Transverse colon (tissue), 4 donors: Measurements from ENCODE around the gene UCN3. TPM values are rescaled to one million over a fixed set of nuclear protein-coding genes. Genes with fewer than 3 reads are reported as not detected.

Experiments
- DNase-seq: peaks from one replicate; pipeline ENCODE4 v3.0.0-alpha.2; 2019
- H3K27ac ChIP-seq, 4 donors: fragments of 200-600 bp; sonication (generic); 2 replicates each; pipeline ENCODE4 v1.5.1; 2016 to 2018; ENCODE audit warnings: inconsistent platforms in 4 of 4
- H3K27me3 ChIP-seq: fragments of 200-600 bp; sonication (generic); 2 replicates; pipeline ENCODE4 v1.5.1; 2017; ENCODE audit warnings: inconsistent platforms
- H3K36me3 ChIP-seq, 4 donors: fragments of 200-600 bp; sonication (generic); 2 replicates each; pipeline ENCODE4 v1.5.1; 2017 to 2019; ENCODE audit warnings: inconsistent platforms in 4 of 4
- H3K4me1 ChIP-seq, 4 donors: fragments of 200-600 bp; sonication (generic); 2 replicates each; pipeline ENCODE4 v1.5.1; 2017 to 2020; ENCODE audit warnings: inconsistent platforms in 4 of 4
- H3K4me3 ChIP-seq, 4 donors: fragments of 200-600 bp; sonication (generic); 1 replicate in 1 of 4; 2 replicates in 3 of 4; pipeline versions ENCODE4 v1.5.1 to v1.6.1; 2017 to 2019; ENCODE audit warnings: inconsistent platforms in 4 of 4
- H3K9me3 ChIP-seq, 2 donors: fragments of 200-600 bp; sonication (generic); 2 replicates each; pipeline ENCODE4 v1.5.1; 2017 to 2019; ENCODE audit warnings: inconsistent platforms in 2 of 2
- EP300 ChIP-seq: sonication (generic); formaldehyde crosslinking; IDR thresholded peaks from one replicate; pipeline ENCODE4 v1.6.1; 2017; ENCODE audit warnings: antibody characterized with exemption, low read depth
- POLR2A ChIP-seq: fragments of 450-650 bp; IDR thresholded peaks from one replicate; pipeline ENCODE4 v1.6.1; 2016; ENCODE audit warnings: antibody characterized with exemption, mild to moderate bottlenecking, moderate library complexity
- POLR2AphosphoS5 ChIP-seq, 3 donors: sonication (generic); formaldehyde crosslinking; IDR thresholded peaks; one replicate each; pipeline ENCODE4 v1.6.1; 2016; ENCODE audit warnings: antibody characterized with exemption in 3 of 3
- WGBS, 2 donors: methylation state at CpG; one replicate each; pipeline ENCODE4 v1.1.5; 2018; ENCODE audit warnings: low coverage in 1 of 2; 5-methylcytosine and 5-hydroxymethylcytosine counted together
- in situ Hi-C, 4 donors: fragments of 200-750 bp; cut with MboI; loops; one replicate each; pipeline versions ENCODE4 v1.15.0 to v1.15.1; 2017; ENCODE audit warnings: low sequenced_read_pairs in 3 of 4, low pct_ligation_motif_present in 1 of 4, low pct_unique_long_range_greater_than_20kb in 1 of 4
- intact Hi-C: fragments of 100-400 bp; cut with DNase I; formaldehyde crosslinking; loops from one replicate; pipeline ENCODE4 v1.15.1; 2023; ENCODE audit warnings: low total_unique reads
- total RNA-seq, 4 donors: library from RNA; depleted of rRNA; stranded (reverse); fragments of >200 nt; gene quantifications; one replicate each; pipeline ENCODE4 v1.1.0, GENCODE V29; 2016
- TF ChIP-seq, protein P1 (sequence below), 5 experiments: fragments of 200-600 bp in 3 of 5; fragments of 450-650 bp in 2 of 5; sonication (generic) in 3 of 5; IDR thresholded peaks; 1 replicate in 2 of 5; 2 replicates in 3 of 5; pipeline ENCODE4 v1.5.1; 2016 to 2017; ENCODE audit warnings: antibody characterized with exemption in 5 of 5, inconsistent platforms in 3 of 5, mild to moderate bottlenecking in 2 of 5, moderate library complexity in 1 of 5

Gene UCN3
- total RNA-seq, 4 donors from 2014 or later = 1.6 to 1.7 TPM; not detected in 2

DNA sequence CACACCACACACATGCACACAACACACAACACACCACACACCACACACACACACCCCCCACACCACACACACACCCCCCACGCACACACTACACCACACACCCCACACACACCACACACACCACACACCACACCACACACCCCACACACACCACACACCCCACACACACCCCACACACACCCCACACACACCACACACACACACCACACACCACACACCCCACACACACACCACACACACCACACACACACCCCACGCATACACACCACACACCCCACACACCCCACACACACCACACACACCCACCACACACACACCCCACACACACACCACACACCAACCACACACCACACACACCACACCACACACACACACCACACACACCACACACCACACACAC is 16.4 kb downstream of the UCN3 start:
- Histone ChIP-seq H3K4me3 (no peak overlapping the region), H3K36me3 (no peaks in the 10 kb centered on the region), H3K27ac (no peak overlapping the region), H3K27me3 (no peaks in the 10 kb centered on the region), H3K4me1 (no peaks in the 10 kb centered on the region), H3K9me3 (no peaks in the 10 kb centered on the region)
- TF ChIP-seq, protein P1, sequence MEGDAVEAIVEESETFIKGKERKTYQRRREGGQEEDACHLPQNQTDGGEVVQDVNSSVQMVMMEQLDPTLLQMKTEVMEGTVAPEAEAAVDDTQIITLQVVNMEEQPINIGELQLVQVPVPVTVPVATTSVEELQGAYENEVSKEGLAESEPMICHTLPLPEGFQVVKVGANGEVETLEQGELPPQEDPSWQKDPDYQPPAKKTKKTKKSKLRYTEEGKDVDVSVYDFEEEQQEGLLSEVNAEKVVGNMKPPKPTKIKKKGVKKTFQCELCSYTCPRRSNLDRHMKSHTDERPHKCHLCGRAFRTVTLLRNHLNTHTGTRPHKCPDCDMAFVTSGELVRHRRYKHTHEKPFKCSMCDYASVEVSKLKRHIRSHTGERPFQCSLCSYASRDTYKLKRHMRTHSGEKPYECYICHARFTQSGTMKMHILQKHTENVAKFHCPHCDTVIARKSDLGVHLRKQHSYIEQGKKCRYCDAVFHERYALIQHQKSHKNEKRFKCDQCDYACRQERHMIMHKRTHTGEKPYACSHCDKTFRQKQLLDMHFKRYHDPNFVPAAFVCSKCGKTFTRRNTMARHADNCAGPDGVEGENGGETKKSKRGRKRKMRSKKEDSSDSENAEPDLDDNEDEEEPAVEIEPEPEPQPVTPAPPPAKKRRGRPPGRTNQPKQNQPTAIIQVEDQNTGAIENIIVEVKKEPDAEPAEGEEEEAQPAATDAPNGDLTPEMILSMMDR (IDR thresholded peaks at IDR 0.05) = no peak
- TF ChIP-seq POLR2AphosphoS5 (IDR thresholded peaks at IDR 0.05) (no peak), POLR2A (no peak), EP300 (no peak)
- in situ Hi-C loops = loop anchor here (10.0 to 25.0 kb wide), 2 partner anchors 536 to 544 kb away; partner anchors contain the start of gene AKR1E2 (in 1 of the 4)
- 86% methylated on average over 2 of the region's 2 CpGs; no CpG with 5 or more reads in 1 of the 2 donors for WGBS, 2 donors
- intact Hi-C loops = no loop called here
- DNase-seq = no peak

- TF ChIP-seq, protein P1 (IDR thresholded peaks at IDR 0.05) = no peak
- TF ChIP-seq EP300 (no peak), POLR2A (no peak), POLR2AphosphoS5 (IDR thresholded peaks at IDR 0.05) (no peak)
- Histone ChIP-seq H3K27me3 (no peaks in the 10 kb centered on the region), H3K36me3 (no peaks in the 10 kb centered on the region), H3K4me1 (no peaks in the 10 kb centered on the region), H3K27ac (no peak overlapping the region), H3K9me3 (peaks cover 9 to 11% of the 10 kb centered on the region in 2 donors), H3K4me3 (no peak overlapping the region)
- DNase-seq = no peak
- 51 to 90% methylated on average over 2 of the region's 2 CpGs for WGBS, 2 donors
- intact Hi-C loops = no loop called here
- in situ Hi-C loops = loop anchor here (10.0 to 25.0 kb wide), 2 partner anchors 540 to 548 kb away; partner anchors contain the start of gene AKR1E2 (in 1 of the 4)
Observed at GRCh38 chr10:5385224-5385623, 20.5 kb downstream of the UCN3 start.

DNA sequence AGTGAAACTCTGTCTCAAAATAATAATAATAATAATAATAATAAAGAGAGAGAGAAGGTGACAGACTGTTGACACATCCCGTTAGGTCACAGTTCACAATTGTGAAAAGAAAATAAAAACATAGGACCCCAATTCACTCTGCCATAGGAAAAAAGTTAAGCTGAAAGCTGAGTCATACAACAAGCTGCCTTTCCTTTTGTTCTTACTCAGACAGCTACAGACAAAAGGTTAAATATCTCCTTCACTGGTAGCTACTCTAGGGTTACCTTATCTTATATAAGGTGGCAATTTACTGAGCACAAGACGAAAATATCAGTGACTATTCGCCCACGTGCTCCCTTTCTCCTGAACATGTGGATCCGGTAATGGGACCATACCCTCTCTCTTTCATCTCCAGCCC is 22.4 kb downstream of the UCN3 start:
- intact Hi-C loops = no loop called here
- Histone ChIP-seq H3K36me3 (no peaks in the 10 kb centered on the region), H3K9me3 (peaks cover 19 to 22% of the 10 kb centered on the region in 2 donors), H3K27ac (no peak overlapping the region), H3K4me3 (no peak overlapping the region), H3K4me1 (no peaks in the 10 kb centered on the region), H3K27me3 (no peaks in the 10 kb centered on the region)
- TF ChIP-seq POLR2AphosphoS5 (IDR thresholded peaks at IDR 0.05) (no peak), EP300 (no peak), POLR2A (no peak)
- TF ChIP-seq, protein P1 (IDR thresholded peaks at IDR 0.05) = no peak
- in situ Hi-C loops = loop anchor here (10.0 to 25.0 kb wide), 2 partner anchors 542 to 550 kb away; partner anchors contain the start of gene AKR1E2 (in 1 of the 4)
- WGBS, 2 donors = 79 to 88% methylated on average over 5 of the region's 5 CpGs
- DNase-seq = no peak

DNA sequence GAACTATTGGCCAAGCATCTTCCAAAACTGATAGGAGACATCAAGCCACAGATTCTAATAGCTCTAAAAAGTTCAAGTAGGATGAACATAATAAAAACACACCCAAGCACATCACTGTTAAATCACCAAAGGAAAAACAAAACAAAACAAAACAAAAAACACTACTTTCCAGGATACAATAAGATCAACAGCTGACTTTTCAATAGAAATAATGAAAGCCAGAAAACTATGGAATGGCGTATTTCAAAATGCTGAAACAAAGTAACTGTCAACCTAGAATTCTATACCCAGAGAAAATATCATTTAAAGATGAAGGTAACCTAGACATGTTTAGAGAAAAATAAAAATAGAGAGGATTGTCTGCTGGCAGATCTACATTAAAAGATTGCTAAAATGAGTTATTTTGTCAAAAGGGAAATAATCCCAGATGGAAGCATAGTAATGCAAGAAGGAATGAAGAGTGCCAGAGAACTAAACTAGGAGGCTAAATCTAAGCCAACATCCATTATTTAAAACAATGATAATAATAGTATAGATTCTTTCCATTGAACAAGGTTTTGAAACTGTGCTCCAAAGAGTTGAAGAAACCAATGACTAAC is 25.9 kb downstream of the UCN3 start:
- intact Hi-C loops = no loop called here
- Histone ChIP-seq H3K4me3 (no peak overlapping the region), H3K9me3 (peaks cover 19 to 22% of the 10 kb centered on the region in 2 donors), H3K27ac (no peak overlapping the region), H3K27me3 (no peaks in the 10 kb centered on the region), H3K4me1 (no peaks in the 10 kb centered on the region), H3K36me3 (no peaks in the 10 kb centered on the region)
- WGBS, 2 donors = 88 to 95% methylated on average over 1 of the region's 1 CpG
- in situ Hi-C loops = loop anchor here in 1 of 4 donors (25.0 kb wide), 1 partner anchor 553 kb away; the partner anchor contains the start of gene AKR1E2
- DNase-seq = no peak
- TF ChIP-seq POLR2A (no peak), POLR2AphosphoS5 (IDR thresholded peaks at IDR 0.05) (no peak), EP300 (no peak)
- TF ChIP-seq, protein P1 (IDR thresholded peaks at IDR 0.05) = no peak
